AG08396 (cell line): ENCODE data around the gene DDX5.
"Not testable (repeated sequence)": the region's sequence is repeated elsewhere in the genome, so short reads cannot be mapped to it uniquely, and the experiment has no call there.

Experiments used
- DNase-seq: peaks from one replicate; pipeline ENCODE4 v3.0.0; 2012; ENCODE audit warnings: low spot score, mixed read lengths

Gene DDX5

DNA sequence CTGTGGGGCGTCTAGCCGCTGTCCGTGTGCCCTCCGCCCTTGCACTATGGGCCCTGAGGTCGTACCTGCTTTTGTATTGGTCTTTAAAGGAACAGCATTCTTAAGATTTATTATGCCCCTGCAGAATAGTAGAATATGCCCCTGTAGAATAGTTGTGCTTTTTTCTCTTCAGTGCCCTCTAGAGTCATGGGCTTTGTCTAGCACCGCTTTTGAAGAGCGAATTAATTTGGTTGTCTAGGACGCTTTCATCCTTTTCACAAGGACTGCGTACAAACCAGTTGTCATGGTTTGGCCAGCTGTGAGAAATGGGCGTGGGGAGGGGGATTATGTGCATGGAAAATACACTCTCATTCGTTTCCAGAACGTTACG is 1.3 kb upstream of the DDX5 start:
- peak; percentile 64 for DNase-seq

DNA sequence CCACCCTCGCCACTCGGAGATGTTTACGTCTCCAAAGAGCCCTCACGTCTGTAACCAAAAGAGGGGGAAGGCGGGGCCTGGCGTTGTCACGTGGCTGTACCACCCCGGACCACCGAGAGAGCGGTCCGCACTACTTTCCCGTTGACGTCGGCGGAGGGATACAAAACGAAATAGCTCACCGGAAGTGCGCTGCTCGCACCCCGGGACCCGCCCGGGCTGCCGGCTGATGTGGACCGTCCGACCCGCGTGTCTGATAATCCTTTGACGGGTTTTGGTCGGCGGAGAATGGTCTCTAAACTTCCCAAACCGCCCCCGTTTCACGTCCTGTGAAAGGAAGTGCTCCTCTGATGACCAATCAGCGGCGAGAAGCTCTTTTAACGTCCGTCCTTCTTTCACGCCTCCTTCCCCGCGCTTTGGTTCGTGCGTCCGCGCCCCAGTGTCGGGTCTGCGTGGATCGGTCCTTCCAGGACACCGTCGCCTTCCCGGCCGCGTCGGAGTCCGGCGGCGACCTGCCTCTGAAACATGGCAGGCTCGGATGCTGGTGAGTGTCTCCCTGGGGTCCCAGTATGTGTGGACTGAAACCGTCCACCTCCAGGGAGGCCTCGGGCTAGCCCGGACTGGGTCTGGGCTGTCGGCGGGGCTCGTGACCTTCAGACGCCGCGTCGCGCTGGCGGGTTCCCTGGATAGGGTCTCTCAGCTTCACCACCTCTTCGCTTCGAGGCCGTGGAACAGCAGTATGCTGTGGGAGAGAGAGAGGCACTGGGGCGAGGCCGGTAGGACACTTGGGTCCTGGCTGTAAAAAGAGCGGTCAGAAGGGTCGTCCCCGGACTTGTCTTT is 705 bp upstream of the DDX5 start, which contains the start of gene CEP95:
Gene CEP95 (plus strand): TSS at position 402 of the 837 bp plus-strand sequence. CDS start 121 bp downstream, at position 523.
- peak; percentile 93 for DNase-seq

DNA sequence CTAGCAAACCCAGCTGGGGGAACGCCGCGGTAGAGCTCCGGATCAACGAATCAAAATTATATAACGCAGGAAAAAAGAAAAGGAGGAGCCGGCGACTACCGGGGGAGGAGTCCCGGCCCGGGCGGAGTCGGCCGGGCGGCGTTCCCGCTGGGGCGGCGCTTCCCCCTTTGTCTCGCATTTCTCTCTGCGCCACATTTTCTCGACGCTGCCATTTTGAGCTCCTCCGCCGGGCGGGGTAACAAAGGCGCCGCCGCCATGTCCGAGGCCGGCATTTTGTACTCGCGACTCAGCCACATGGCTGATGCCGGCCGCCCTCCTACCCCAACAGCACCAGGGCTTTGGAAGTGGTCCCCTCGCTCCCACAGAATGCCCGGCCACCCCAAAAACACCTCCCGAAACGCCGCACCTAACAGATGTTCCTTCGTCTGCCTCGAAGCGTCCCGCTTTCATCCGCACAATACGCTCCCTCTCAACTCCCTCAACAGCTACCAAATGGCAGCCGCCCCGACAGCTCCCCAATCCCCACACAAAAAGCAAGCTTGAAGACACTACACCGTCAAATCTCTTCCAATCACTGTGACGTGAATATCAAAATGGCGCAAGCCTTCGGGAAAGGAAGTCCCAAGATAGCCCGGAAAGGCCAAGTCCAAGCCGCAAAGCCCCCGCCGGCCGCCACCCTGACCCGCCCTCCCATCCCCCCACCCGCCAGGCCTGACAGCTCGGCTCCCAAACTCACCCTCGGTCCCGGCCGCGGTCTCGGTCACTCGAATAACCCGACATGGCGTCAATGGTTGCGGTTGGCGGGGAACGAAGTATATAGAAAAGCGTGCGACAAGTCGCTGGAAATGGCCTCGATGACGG is 519 bp downstream of the DDX5 start:
- DNase-seq = peak; percentile 84

DNA sequence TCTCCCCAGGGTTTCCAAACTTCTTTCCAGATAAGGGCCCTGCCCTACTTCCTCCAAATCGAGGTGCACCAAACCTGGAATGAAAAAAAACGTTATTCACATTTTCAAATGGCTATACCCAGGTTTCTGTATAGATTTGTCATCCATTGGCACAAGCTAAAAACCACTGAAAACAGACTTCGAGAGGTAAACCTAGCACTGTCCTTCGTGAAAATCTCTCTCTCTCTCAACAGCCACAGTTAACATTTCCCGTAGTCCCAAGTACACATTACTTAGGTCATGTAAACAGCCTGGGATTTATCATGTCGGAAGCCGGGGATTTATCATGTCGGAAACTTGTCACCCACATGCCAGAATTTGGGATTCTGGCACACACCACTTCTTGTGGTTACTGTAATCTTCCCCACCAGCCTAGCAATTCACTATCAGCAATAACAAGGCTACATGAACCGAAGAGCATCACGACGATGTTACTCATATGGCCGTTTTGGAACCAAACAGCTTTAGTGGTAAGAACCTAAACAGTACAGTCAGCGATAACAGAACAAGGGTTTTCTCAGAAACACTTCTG is 1.2 kb downstream of the DDX5 start:
- DNase-seq = no peak

DNA sequence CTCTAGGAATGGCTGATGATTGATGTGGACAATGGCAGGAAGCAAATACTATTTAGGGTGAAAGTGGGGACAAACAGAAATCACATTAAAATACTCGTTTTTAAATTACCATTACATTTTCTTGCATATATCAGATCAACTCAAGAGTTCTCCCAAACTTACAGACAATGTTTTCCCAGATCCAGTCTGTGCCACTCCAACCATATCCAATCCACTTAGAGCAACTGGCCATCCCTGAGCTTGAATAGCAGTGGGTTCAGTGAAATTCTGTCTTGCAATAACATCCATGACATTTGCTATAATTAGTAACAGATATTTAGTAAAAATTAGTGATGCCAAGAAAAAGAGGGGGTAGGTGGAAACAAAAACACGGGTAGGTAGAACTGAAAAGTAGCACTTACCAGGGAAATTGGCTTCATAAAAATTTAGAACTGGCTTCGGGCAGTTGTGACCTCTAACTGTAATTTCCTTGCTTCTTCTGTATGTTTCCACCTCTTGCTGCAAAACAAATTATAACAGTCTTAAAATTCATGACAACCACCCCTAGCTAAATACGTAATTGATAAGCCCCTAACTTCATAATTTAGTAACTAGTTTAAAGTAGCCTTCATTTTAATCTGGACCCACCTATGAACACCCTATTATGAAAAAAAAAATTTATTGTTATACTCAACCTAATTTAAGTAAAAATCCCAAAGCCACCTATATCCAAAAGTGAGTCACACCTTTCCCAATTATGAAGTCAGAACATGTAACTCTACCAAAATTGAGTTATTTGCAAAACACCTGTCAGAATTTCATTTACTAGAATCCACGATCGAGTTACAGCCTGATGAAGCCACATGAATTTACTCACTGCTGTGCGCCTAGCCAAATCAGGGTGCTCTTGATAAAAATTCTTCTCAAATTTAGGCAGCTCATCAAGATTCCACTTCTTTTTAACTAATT is 2.0 kb downstream of the DDX5 start:
- DNase-seq = no peak

DNA sequence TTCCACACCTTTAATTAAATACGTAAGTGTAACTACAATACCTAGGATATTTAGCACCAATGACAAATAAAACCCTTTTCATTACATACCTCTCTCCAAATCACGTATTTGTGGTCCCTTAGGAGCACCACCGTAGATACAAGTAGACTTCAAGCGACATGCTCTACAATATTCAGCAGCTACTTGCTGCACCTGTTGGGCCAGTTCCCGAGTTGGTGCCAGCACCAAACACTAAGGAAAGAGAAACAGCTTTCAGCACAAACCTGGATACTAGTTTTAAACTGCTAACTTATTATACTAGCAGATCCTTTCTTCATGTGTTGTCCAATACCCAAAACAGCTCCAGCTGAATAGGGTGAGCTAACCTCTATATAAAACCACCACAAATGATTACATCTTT is 2.7 kb downstream of the DDX5 start:
- DNase-seq = no peak

DNA sequence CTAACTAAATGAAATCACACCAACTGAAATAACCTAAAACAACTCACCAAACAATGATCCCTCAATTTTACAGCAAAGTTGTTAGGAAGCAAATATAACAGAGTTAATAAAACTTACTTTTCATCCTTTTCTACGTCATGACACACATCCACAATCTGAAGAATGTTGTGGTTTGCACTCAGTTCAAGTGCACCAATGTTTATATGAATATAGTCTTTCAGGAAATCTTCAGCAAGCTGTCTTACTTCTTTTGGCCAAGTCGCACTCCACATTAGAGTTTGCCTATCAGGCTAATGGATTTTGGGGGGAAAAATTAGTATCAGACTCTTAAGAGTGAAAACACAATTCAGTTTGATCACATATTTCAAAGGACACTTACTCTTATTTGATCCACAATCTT is 3.3 kb downstream of the DDX5 start:
- no peak for DNase-seq

DNA sequence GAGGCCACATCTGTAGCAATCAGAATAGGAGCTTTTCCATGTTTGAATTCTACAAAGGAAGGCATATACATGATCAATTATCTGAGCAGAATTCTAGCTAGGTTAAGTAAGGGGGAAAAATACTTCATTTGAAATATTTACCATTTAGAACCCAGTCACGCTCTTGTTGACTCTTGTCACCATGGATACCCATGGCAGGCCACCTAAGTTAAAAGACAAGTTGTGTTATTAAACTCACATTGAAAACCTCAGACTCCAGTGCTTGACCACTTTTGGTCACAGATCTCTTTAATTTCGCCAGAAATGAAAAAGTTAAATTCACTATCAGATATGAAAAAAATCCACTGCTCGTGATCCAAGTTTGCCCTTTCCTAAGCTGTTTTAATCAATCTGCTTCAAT is 4.1 kb downstream of the DDX5 start:
- no peak for DNase-seq

DNA sequence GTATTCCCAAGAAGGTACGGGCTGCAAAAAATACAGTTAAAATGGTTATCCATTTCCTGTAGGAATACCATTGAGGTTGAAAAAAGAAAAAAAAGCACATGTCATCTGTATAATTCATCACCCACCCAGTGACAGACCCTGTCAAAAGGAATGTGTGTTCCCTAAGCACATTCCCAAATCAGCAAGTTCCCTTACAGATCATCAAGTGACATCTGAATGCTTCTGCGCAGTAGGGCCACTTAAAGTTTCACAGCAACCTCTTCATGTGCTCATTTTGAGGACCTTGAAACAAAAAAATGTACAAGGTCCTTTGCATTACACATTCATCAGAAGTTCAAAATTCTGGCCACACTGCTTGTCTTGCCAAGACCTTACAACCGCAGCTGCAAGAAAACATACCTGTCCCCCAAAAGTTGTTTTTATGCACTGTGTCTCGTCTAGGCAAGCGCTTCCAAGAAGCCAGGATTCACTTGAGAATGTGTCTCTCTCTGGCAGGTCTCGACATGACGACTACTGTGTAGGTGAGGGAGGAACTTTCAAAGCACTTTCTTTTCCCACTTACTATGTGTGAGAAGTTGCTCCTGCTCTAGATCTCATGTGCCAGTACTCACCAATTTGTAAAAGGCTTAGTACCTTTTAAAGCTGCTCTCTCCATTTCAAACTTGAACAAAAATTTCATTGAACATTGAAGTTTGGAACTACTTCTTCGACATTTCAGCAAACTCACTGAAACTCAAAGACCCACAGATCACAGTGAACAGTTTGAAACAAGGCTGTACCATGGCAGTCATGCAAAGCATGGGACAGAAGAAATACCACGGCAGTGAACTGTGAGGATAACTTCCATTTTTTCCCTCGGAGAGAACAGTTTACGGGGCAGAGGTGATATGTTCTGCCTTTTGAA is 5.0 kb downstream of the DDX5 start:
- DNase-seq = no peak

DNA sequence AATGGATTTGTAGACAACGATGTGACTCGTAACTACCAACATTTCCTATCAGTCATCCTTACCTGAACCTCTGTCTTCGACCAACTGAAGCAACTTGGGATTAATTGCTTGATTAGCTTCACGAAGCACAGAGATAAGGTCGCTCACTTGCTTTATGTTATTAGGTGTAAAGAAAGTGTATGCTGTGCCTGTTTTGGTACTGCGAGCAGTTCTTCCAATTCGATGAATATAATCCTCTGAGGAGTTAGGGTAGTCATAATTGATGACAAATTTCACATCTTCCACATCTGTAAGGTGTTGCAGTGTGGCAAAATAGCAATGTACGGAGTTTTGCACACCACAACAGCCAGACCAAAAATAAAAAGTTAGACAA is 5.6 kb downstream of the DDX5 start:
- no peak for DNase-seq

DNA sequence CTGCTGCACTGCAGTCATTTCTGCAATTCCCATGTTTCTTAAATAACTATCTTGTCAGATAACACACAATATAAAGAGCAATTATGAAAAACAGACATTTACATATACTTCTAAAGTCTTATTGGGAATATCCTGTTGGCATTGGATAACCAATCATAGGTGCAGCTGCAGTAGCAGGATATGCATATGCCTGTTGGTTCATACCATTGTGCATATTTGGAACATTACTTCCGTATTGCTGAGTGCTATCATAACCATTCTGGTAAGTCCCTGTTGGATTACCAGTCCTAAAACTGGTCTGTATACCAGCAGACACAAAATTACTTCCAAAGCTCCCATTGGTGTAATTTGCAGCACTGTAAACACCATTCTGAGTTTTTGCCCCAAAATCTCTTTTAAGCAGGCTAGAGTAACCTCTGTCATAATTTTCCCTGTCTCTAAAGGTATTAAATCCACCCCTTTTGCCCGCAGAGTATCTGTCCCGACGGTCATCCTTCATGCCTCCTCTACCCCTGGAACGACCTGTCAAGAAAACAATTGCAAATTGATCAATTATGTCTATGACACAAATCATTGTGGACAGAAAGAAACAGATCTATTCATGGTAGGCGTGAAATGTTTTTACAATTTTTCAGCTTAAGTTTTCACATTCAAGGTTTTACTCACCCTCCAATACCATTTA is 6.1 kb downstream of the DDX5 start:
- no peak for DNase-seq

DNA sequence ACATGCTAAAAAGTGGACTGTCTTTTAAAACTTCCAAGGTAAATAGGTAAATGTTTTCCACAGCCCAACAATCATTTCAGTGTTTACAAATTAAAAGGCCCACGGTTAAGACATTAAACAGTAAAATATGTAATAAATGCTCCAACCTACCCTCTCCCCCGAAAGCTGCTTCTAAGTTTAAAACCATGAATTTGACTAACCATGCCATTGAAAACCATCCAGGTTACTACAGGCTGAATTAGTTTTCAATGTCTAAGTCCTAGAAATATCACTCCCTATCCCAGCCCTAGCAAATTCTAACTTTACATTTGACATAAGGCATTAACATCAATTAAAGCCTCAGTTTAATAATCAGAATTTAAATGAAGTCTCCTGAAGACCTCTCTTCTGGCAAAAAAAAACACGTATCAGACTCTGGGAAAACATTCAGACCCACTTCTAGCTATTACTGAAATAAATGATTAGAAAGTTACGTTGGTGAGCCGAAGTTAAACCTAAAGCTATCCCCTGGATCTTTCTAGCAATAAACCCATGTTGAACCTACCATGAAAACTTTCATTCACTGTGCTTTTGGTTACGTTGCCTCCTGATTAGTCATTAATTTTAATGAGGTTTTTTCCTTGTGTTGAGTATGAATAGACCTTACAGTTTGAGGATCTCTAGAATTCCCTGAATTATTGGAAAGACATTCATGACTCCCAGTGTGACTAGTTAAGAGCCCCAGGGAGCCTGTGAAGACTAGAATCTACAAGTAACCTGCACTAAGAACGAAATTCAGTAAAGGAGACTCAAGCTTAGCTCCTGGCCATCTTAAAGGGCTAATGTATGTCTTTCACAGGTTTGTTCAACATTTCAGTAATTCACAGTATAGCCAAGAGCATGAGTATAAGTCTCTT is 7.5 kb downstream of the DDX5 start:
- no peak for DNase-seq

DNA sequence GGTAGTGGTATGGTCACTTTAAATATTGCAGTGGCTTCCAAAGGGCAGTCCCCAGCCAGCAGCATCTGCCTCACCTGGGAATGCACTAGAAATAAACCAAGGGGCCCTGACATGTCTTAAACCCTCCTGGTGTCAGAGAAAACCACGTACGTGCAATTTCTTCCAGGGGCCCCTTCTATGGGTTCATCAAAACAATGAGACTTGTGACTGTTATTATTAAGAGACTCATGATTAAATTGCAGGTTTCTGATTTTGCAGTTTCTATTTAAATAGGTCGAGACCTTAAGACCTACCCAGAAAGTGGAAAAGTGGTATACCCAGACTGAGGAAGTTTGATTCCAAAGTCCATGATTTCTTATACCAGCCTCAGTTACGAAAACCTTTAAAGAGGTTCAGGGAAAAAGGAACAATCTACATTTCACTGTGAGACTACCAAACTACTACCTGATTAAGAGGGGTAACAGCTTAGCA is 8.5 kb downstream of the DDX5 start:
- DNase-seq = no peak

DNA sequence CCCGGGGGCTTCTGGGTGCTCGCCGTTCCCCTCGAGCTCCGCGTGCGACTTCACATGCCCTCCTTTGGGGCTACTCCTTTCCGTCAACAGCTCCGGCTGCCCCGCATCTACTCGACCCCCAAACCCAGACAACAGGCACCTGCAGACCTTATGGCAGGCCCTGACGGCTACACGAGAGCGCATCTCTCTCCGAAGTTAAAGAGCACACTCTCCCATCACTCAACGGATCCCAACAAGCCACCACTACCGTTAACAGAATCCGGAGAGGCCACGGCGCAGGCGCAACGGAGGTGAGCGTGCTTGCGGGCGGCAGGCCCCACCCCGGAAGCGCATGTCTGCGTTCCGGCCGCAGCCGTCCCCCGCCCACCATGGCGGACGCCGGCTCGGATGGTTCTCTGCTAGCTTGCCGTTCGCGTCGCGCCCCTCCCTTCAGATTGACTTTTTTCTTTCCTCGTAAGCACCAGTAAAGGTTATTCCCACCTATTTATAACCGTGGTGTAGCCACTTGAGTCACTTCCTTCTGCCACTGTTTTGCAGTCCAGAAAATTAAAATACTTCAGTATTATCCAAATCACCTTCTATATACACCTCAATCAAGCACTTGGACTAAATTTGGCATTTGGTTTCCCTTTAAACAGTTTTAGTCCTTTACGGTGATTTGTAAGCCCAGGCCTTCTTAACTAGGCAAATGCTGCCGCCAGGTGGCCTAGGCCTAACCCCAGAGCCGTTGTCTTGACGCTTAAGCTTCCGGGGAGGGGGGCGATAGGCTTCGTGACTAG is 9.1 kb downstream of the DDX5 start, which contains the start of gene POLG2:
Gene POLG2 (minus strand): TSS at position 269 of the 779 bp plus-strand sequence. CDS start 86 bp downstream, at position 183.
- peak; percentile 95 for DNase-seq

DNA sequence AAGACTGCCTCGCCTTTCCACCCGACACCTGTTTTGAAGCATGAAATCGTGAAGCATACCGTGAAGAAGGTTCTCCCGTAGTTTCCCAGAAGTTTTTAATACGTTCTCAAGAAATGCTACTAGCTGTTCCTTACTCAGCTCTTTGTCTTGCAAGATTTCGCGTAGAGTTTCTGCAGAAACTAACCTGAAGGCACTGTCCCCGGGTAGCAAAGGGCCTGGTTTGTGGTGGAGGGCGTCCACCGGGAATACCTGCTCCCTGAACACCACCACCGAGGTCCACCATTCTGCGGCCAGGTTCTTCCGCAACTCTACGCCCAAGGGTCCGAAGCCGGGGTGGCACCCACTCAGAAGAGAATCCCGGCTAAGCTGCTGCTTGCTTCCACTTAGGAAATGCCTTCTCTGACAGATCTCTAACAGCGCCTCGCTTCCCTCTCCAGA is 9.7 kb downstream of the DDX5 start:
- DNase-seq = no peak

DNA sequence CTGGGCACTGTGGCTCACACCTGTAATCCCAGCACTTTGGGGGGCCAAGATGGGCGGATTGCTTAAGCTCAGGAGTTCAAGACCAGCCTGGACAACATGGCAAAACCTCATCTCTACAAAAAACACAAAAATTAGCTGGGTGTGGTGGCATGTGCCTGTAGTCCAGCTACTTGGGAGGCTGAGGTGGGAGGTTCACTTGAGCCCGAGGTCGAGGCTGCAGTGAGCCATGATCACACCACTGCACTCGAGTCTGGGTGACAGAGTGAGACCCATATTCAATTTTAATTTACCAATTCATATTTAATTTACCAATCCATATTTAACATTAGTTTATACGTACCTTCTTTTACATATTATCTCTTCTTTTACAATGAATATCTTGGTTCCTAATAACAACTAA is 10.8 kb downstream of the DDX5 start:
- not testable (repeated sequence) for DNase-seq

DNA sequence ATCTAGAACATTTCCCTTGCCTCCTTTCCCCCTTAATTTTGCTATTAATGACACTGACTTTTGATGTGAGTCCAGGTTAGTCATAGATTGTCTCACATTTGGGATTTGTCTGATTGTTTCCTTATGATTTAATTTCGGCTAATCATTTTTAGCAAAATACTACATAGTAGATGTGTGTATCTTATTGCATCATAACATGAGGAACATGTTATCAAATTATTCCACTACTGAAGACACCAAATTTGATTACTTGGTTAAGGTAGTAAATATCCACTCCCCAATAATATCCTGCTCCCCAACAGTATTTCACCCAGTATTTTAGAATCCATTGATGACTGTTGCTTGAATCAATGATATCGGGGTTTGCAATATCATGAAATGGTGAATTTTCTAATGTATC is 12.0 kb downstream of the DDX5 start:
- DNase-seq = no peak
